Lower lobe of right lung (tissue), 2 donors: ENCODE results near the gene SLFN11. TPM values are rescaled to one million over a fixed set of nuclear protein-coding genes. Genes with fewer than 3 reads are reported as not detected.

Experiments used
- ATAC-seq, 2 donors: fragments of 200-7000 bp; cut with Tn5 transposase; one replicate each; pipeline ENCODE4 v1.9.1; 2020 to 2022; ENCODE audit warnings: mild to moderate bottlenecking in 2 of 2, moderate library complexity in 2 of 2
- DNase-seq: peaks from one replicate; pipeline ENCODE4 v3.0.0-alpha.2; 2020
- H3K27ac ChIP-seq: fragments of 200-600 bp; one replicate; pipeline ENCODE4 v1.8.0; 2022
- H3K27me3 ChIP-seq: fragments of 200-600 bp; one replicate; pipeline ENCODE4 v1.8.0; 2022; ENCODE audit warnings: low read depth
- H3K36me3 ChIP-seq: fragments of 200-600 bp; one replicate; pipeline ENCODE4 v1.8.0; 2022; ENCODE audit warnings: mild to moderate bottlenecking
- H3K4me1 ChIP-seq: fragments of 200-600 bp; one replicate; pipeline ENCODE4 v1.8.0; 2022
- H3K4me3 ChIP-seq: fragments of 200-600 bp; one replicate; pipeline ENCODE4 v1.8.0; 2022; ENCODE audit warnings: mild to moderate bottlenecking
- H3K9me3 ChIP-seq: fragments of 200-600 bp; one replicate; pipeline ENCODE4 v1.8.0; 2022
- CTCF ChIP-seq: fragments of 200-600 bp; IDR thresholded peaks from one replicate; pipeline ENCODE4 v1.8.0; 2022; ENCODE audit warnings: antibody characterized with exemption, mild to moderate bottlenecking
- intact Hi-C: fragments of 100-400 bp; cut with DNase I; formaldehyde crosslinking; loops from one replicate; pipeline ENCODE4 v1.11.0; 2022
- total RNA-seq: library from RNA; stranded (reverse); fragmentation: NEBNext Ultra II Directional; extraction: Animal tissue kit (Norgen Biotek cat#: 25700); gene quantifications from one replicate; pipeline ENCODE4 v1.2.1, GENCODE V29; 2021
- donor health status: DM: no; HTN: yes; CAD: no; lungs with severe emphysema.

Gene SLFN11
- total RNA-seq, 1 donor from 2014 or later: 118 TPM

- H3K36me3 ChIP-seq: no peaks in the 10 kb centered on the region
- no peaks in the 10 kb centered on the region for H3K27me3 ChIP-seq
- no peaks in the 10 kb centered on the region for H3K9me3 ChIP-seq
- peaks cover 58% of the 10 kb centered on the region for H3K4me1 ChIP-seq
- peak overlapping the region; percentile 95 for H3K27ac ChIP-seq
- ATAC-seq (peak; percentile 34 to 48), DNase-seq (peak; percentile 53)
- intact Hi-C loops: no loop called here
- H3K4me3 ChIP-seq: peak overlapping the region; percentile 69
- TF ChIP-seq CTCF: no peak
Measured at GRCh38 chr17:35372846-35373533, 431 bp downstream of the SLFN11 start.

- H3K4me1 ChIP-seq: peaks cover 56% of the 10 kb centered on the region
- no peak overlapping the region for H3K27ac ChIP-seq
- no peaks in the 10 kb centered on the region for H3K9me3 ChIP-seq
- no peak for ATAC-seq
- DNase-seq: no peak
- TF ChIP-seq CTCF: no peak
- peaks cover 4% of the 10 kb centered on the region for H3K36me3 ChIP-seq
- intact Hi-C loops: no loop called here
- H3K4me3 ChIP-seq: peak overlapping the region; percentile 69
- no peaks in the 10 kb centered on the region for H3K27me3 ChIP-seq
Measured at GRCh38 chr17:35371934-35372333, 1.5 kb downstream of the SLFN11 start.

- no peak for TF ChIP-seq CTCF
- DNase-seq (no peak), ATAC-seq (peak; percentile 85 to 95)
- Histone ChIP-seq H3K27ac (no peak overlapping the region), H3K27me3 (no peaks in the 10 kb centered on the region), H3K36me3 (peaks cover 17% of the 10 kb centered on the region), H3K4me3 (no peak overlapping the region), H3K4me1 (peaks cover 33% of the 10 kb centered on the region), H3K9me3 (no peaks in the 10 kb centered on the region)
- intact Hi-C loops: no loop called here
Measured at GRCh38 chr17:35368081-35368830, 5.2 kb downstream of the SLFN11 start.

- Histone ChIP-seq H3K4me1 (peaks cover 15% of the 10 kb centered on the region), H3K9me3 (no peaks in the 10 kb centered on the region), H3K4me3 (no peak overlapping the region), H3K36me3 (peaks cover 68% of the 10 kb centered on the region), H3K27ac (no peak overlapping the region), H3K27me3 (no peaks in the 10 kb centered on the region)
- no peak for DNase-seq
- intact Hi-C loops: no loop called here
- no peak for TF ChIP-seq CTCF
- ATAC-seq: no peak
Measured at GRCh38 chr17:35361027-35361426, 12.4 kb downstream of the SLFN11 start.

DNA sequence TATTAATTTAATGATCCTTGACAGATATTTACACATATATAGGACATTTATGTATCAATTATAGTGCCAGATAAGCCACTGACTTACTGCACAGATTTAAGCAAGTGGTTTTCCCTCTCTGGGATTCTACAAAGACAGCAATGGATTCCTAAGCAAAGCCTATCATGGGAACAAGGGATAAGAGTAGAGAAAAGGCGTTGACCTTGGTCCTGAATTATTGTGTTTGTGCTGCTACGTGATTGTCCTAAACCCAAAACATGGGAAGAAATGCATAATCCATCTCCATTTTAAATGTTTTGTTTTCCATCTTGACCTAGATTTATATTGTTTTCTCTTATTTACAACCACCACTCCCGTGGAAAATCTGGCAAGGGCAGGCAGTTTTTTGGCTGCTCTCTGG lies 14.0 kb downstream of the SLFN11 start:
- Histone ChIP-seq H3K27me3 (no peaks in the 10 kb centered on the region), H3K27ac (no peak overlapping the region), H3K36me3 (peaks cover 84% of the 10 kb centered on the region), H3K4me3 (no peak overlapping the region), H3K9me3 (no peaks in the 10 kb centered on the region), H3K4me1 (peaks cover 15% of the 10 kb centered on the region)
- no peak for ATAC-seq
- no peak for DNase-seq
- intact Hi-C loops: no loop called here
- no peak for TF ChIP-seq CTCF
